NCI-H128 (cell line): ENCODE results near the gene HSPA1B.
"Not testable (repeated sequence)": the region's sequence is repeated elsewhere in the genome, so short reads cannot be mapped to it uniquely, and the experiment has no call there.

ENCODE experiments used
- DNase-seq: peaks from one replicate; lab custom pipeline; 2025; ENCODE audit not compliant: unreplicated experiment; lab: John Stamatoyannopoulos, UW

Gene HSPA1B

GRCh38 chr6:31797588-31797987, 29.9 kb upstream of the HSPA1B start:
- no peak for DNase-seq

DNA sequence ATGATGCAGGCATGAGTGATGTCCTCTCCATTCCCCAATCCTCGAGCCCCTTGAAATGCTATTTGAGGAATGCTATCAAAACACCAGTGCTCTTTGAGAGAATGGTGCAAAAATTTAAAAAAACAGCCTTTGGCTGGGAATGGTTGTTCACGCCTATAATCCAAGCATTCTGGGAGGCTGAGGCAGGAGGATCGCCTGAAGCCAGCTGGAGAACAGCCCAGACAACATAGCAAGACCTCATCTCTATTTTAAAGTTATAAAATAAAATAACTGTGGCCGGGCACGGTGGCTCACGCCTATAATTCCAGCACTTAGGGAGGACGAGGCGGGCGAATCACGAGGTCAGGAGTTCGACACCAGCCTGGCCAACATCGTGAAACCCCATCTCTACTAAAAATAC, 27.8 kb upstream of the HSPA1B start:
- no peak for DNase-seq

GRCh38 chr6:31801031-31801927, 26.3 kb upstream of the HSPA1B start:
- not testable (repeated sequence) for DNase-seq

DNA sequence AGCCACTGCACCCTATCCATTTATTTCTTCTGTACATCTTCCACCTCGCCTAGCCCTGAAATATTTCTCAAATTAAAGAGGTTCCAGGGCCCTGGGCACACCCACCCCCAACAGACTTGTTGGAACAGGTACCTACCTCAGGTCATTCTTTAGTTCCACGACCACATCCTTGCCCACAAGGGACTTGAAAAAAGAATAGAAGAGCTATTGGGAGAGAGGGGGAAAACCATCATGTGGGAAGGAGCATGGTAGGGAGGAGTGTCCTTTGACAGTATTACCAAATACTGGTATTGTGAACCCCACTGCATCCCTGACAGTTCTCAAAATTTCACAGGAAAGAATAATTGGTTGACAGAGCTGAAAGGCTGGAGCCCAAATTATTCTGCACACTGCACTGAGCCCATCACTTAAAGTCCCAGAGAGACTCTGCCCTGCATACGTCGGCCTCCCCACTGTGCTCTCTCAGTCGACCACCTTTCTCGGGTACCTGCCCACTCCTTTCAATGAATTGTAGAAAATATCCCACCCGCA, 21.5 kb upstream of the HSPA1B start:
- DNase-seq: no peak

DNA sequence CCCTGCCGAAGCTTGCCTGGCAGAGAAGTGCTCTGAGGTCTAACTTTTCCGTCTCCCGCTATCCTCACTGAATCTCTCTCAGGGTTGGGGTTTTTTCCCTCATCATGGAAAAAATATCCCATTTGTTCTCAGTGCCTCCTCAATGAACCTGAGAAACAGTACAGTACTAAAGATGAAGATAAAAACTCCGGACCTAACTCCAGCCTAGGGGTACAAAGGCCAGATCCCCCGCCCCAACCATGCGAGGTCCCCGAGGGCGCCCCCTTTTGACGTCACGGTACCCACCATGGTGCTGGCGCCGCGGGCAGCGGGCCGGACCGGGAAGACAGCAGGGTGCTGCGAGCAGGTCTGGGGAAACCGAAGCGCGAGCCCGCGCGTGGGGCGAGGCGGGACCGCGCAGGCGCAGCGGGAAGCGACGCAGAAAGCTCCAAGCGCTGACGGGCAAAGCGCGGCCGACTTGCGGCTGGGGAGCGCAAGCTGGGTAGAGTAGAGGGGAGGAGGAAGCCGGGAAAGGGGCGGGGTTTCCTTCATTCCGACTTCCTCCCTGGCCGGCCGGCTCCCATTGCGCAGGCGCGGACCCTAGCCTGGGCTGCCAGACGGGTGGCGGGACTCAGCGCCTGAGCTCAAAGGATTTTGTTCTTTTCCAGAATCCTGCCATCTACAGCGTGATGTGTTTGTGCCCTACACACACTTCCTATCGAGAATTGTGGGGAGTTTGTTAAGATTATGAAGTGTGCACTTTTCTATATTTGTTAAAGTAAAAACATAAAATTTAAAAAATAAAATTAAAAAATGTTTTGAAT, 20.9 kb upstream of the HSPA1B start, which contains the start of gene LSM2:
Gene LSM2 (minus strand): TSS at position 497 of the 803 bp plus-strand sequence. CDS start 209 bp downstream, at position 288.
- peak; percentile 87 for DNase-seq

DNA sequence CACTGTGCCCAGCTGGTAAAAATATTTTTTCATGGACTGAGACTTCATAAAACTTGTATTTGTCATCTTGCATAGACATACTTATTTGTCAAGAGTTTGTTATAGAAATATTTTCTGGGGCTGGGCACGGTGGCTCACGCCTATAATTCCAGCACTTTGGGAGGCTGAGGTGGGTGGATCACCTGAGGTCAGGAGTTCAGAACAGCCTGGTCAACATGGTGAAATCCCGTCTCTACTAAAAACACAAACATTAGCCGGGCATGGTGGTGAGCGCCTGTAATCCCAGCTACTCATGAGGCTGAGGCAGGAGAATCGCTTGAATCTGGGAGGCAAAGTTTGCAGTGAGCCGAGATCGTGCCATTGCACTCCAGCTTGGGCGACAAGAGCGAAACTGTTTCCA, 18.9 kb upstream of the HSPA1B start:
- not testable (repeated sequence) for DNase-seq

GRCh38 chr6:31811645-31812044, 15.9 kb upstream of the HSPA1B start:
- DNase-seq: no peak

DNA sequence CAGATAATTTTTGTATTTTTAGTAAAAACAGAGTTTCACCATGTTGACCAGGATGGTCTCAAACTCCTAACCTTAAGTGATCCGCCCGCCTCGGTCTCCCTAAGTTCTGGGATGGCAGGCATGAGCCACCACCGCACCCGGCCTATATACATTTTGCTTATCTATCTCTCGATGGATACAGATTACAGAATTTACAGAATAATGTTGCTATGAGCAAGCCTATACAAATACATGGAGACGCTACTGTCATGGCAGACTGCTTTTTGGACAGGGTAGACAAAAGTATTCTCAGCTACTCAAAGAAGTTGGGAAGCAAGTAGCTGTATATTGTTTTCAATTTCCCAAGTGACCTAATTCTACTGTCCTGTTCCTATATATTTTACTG, 14.1 kb upstream of the HSPA1B start:
- no peak for DNase-seq

DNA sequence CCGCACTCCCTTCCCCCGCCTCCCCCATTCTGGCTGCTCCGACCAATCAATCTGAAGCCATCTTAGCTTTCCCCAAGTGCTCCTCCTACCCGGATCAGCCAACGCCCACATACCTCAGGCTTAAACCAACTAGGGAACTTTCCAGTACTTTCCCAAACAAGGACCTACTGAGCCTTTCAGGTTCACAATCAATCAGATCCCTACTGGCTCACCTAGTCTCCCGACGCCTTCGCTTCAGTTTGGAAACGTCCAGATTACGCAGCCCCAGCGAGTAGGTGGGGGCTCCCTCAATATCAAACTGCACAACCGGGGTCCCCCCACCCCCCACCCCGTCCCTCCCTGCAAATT, 12.9 kb upstream of the HSPA1B start:
- peak; percentile 63 for DNase-seq

DNA sequence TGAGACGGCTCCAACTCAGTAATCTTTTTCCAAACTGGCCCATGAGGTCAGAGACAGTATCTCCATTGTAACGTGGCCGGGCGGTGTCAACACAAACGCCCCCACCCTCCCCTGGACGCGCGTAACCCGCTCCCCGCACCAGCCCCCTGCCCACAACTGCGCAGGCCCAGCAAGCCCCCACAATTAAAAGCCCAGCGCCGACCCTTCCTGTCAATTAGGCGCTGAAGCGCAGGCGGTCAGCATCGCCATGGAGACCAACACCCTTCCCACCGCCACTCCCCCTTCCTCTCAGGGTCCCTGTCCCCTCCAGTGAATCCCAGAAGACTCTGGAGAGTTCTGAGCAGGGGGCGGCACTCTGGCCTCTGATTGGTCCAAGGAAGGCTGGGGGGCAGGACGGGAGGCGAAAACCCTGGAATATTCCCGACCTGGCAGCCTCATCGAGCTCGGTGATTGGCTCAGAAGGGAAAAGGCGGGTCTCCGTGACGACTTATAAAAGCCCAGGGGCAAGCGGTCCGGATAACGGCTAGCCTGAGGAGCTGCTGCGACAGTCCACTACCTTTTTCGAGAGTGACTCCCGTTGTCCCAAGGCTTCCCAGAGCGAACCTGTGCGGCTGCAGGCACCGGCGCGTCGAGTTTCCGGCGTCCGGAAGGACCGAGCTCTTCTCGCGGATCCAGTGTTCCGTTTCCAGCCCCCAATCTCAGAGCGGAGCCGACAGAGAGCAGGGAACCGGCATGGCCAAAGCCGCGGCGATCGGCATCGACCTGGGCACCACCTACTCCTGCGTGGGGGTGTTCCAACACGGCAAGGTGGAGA, 12.3 kb upstream of the HSPA1B start, which contains the start of the genes HSPA1A and HSPA1L:
Gene HSPA1A (plus strand): TSS at position 519 of the 814 bp plus-strand sequence. CDS start 214 bp downstream, at position 733.
Gene HSPA1L (minus strand): TSS at position 259 of the 814 bp plus-strand sequence. CDS start 3,311 bp downstream, outside the sequence.
- DNase-seq: peak; percentile 91

GRCh38 chr6:31817133-31817928, 10.2 kb upstream of the HSPA1B start:
- not testable (repeated sequence) for DNase-seq

DNA sequence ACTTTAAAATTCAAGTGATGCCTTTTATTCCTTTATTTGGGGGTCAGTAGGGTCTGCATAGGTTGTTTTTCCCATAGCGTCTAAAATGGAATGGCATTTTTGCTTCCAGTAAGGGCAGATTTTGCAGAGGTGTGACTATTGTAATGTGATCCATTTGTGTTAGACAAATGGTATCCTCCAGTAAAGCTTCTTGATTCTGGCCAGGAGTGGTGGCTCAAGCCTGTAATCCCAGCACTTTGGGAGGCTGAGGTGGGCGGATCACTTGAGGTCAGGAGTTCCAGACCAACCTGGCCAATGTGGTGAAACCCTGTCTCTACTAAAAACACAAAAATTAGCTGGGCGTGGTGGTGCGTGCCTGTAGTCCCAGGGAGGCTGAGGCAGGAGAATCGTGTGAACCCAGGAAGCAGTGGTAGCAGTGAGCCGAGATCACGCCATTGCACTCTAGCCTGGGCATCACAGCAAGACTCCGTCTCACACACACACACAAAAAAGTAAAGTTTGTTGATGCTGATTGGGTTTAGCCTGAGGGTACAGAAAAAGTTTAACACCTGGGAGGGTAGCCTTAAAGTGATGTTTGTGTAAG, 9.5 kb upstream of the HSPA1B start:
- not testable (repeated sequence) for DNase-seq

DNA sequence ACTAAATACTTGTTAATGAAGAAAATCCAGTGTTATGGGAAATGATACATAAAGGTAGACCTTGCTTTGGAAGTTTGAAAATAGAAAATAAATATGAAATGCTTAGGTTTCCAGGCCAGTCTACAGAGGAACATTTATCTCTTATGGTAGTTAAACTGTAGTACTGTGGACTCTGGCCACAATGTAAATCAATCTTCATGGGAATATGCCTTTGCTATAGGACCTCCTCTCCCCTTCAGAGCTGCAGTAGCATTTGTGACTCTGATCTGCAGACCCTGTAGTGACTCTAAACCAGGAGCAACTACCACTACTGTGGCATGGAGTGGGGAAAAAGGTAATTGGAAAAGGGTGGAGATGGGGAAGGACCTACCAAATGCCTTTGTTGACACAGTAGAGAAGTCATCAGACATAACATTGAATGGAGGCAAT, 7.7 kb upstream of the HSPA1B start:
- DNase-seq: no peak

DNA sequence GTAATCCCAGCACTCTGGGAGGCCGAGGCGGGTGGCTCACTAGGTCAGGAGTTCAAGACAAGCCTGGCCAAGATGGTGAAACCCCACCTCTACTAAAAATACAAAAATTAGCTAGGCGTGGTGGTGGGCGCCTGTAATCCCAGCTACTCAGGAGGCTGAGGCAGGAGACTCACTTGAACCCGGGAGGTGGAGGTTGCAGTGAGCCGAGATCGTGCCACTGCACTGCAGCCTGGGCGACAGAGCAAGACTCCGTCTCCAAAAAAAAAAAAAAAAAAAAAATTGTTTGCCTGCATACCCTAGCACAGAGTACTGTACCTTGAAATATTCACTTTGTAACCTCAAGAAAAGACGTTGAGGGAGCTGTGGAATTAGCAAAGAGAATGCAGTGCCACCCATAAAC, 7.1 kb upstream of the HSPA1B start:
- not testable (repeated sequence) for DNase-seq

- no peak for DNase-seq
Measured at GRCh38 chr6:31821301-31822035, 6.1 kb upstream of the HSPA1B start.

DNA sequence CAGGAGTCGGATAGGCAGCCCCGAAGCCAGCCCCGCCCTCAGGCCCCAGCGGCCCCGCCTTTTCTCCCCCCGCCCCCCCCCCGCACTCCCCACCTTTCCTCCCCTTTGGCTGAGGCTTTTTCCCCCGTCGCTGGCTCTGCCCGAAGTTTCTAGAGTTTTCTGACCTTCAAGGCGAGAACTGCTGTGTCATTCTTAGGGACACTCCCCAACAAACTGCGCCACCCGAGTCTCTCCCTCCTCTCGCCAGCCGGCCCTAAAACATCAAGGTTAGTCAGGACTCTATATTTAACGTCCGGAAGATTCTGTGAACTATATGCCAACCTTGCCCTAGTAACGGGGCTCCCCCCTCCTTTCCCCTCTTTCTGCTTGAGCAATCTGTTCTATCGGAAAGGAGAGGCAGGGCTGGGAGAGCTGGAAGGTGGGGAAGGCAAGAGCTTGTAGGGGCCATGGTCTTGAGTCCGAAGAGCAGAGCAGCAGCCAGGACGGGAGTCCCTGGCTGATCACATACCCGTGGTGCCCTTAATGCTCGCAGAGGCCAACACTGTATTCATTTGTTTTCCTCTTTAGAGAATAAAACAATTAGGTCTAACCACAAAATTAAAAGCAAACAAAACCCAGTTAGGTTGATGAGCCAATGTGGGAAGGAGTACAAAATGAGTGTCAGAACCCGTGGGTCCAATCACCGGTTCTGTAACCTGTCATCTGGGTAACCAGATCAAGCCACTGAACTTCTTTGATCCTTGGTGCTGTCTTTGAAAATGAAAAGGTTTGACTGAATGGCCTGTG, 5.3 kb upstream of the HSPA1B start:
- DNase-seq: no peak

- DNase-seq: not testable (repeated sequence)
Measured at GRCh38 chr6:31823592-31824196, 3.8 kb upstream of the HSPA1B start.
